Stimulated activated CD4-positive, alpha-beta T cell treated with anti-CD3 and anti-CD28 coated beads, TNF-alpha, amount 100 ng/mL, for 48 hours (primary cell): ENCODE data around the gene CD1B.
"Not testable (repeated sequence)": the region's sequence is repeated elsewhere in the genome, so short reads cannot be mapped to it uniquely, and the experiment has no call there.

ENCODE experiments used
- DNase-seq, 3 donors: peaks; one replicate each; pipeline ENCODE4 v3.0.0-alpha.2; 2020; ENCODE audit warnings: low read depth in 3 of 3

Gene CD1B

DNA sequence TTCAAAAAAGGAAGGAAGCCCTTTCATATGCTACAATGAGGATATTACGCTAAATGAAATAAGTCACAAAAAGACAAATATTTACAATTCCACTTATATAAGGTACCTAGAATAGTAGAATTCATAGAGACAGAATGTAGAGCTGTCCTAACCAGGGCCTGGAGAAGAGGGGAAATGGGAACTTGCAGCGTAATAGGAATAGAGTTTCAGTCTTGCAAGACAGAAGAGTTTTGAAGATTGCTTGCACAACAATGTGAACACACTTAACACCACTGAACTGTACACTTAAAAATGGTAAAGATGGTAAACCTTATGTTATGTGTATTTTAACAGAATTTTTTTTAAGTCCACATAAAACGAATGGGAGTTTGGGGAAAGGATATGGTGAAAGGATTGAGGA, 2.9 kb downstream of the CD1B start:
- DNase-seq = no peak

DNA sequence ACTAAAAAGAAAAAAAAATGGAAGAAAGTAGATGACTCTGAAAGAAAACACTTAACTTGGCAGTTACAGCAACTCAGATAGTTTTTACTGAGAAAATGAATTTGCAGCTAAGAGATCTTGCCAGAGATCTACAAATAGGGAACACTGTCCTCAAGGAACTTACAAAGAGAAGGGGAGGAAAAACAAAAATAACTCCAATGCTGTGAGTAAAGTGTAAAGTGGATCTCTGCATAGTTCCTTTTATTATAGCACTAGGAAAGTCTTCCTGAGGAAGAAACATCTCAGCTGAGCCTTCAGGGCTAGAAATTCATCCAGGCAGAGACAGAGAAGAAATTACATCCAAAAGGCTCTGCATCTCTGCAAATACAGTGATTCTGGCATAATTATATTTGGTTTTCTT, 3.9 kb downstream of the CD1B start:
- DNase-seq = no peak

- DNase-seq = no peak
Measured at GRCh38 chr1:158324395-158324794, 6.9 kb downstream of the CD1B start.

GRCh38 chr1:158323866-158324265, 7.5 kb downstream of the CD1B start:
- no peak for DNase-seq

- DNase-seq = no peak
Measured at GRCh38 chr1:158311066-158311465, 20.3 kb downstream of the CD1B start.

- DNase-seq = no peak
Measured at GRCh38 chr1:158310623-158311022, 20.7 kb downstream of the CD1B start.

- DNase-seq = no peak
Measured at GRCh38 chr1:158295791-158296190, 35.5 kb downstream of the CD1B start.

GRCh38 chr1:158290321-158290844, 40.9 kb downstream of the CD1B start:
- DNase-seq = no peak

GRCh38 chr1:158289811-158290210, 41.5 kb downstream of the CD1B start, which contains the start of gene CD1C:
TSS of gene CD1C (plus strand) at chr1:158289923. CDS start at chr1:158290065, 142 bp downstream.
- DNase-seq = no peak

GRCh38 chr1:158286941-158287346, 44.4 kb downstream of the CD1B start:
- no peak for DNase-seq

GRCh38 chr1:158286487-158286886, 44.8 kb downstream of the CD1B start:
- no peak for DNase-seq

DNA sequence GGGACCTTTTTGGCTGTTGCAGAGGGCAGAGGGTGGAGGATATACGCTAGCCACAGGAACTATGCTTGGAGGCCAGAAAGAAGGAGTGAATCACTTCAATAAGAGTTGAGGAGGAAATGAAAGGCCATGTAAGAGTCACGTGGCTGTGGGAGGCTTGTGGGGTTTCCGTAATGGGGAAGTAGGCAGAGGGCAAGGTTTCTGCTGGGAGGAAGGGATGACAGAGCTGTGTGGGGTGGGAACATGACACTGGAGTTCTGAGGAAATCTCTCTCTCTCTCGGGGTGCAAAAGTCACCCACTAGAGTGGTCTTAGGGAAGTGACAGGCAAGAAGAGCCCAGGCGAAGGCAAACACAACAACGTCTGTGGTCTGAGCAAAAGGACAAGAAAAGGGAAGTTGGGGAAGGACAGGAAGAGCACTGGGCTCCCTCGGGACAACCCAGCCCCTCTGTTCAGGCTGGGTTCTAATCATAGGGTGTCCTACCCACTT, 45.5 kb downstream of the CD1B start:
- no peak for DNase-seq

- no peak for DNase-seq
Measured at GRCh38 chr1:158283965-158284364, 47.4 kb downstream of the CD1B start.

DNA sequence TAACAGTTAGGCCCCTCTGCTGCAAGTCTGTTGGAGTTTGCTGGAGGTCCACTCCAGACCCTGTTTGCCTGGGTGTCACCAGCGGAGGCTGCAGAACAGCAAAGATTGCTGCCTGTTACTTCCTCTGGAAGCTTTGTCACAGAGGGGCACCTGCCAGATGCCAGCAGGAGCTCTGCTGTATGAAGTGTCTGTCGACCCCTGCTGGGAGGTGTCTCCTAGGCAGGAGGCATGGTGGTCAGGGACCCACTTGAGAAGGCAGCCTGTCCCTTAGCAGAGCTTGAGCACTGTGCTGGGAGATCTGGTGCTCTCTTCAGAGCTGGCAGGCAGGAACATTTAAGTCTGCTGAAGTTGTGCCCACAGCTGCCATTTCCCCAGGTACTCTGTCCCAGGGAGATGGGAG, 48.9 kb downstream of the CD1B start:
- not testable (repeated sequence) for DNase-seq
